Smooth muscle cell (in vitro differentiated cells): ENCODE results near the gene EHF. TPM values are rescaled to one million over a fixed set of nuclear protein-coding genes. Genes with fewer than 3 reads are reported as not detected.
A peak's percentile ranks its signal among the peaks of the same experiment; 100 is the strongest.

Experiments
- DNase-seq: peaks from one replicate; lab custom pipeline; 2025; ENCODE audit not compliant: unreplicated experiment; lab: John Stamatoyannopoulos, UW
- H2AFZ ChIP-seq: fragments of 200-600 bp; sonication (generic); 2 replicates; pipeline ENCODE4 v1.6.0; 2016; ENCODE audit warnings: antibody characterized with exemption, low read depth, mild to moderate bottlenecking
- H3F3A ChIP-seq: fragments of 200-600 bp; sonication (generic); 2 replicates; pipeline ENCODE4 v1.6.0; 2017; ENCODE audit warnings: antibody characterized with exemption, low read depth
- H3K27ac ChIP-seq: fragments of 200-600 bp; sonication (generic); 2 replicates; pipeline ENCODE4 v1.5.1; 2016; ENCODE audit warnings: low read depth, mild to moderate bottlenecking
- H3K27me3 ChIP-seq: fragments of 200-600 bp; sonication (generic); 2 replicates; pipeline ENCODE4 v1.6.1; 2016; ENCODE audit warnings: low read depth, mild to moderate bottlenecking
- H3K36me3 ChIP-seq: fragments of 200-600 bp; sonication (generic); 2 replicates; pipeline ENCODE4 v1.5.1; 2016; ENCODE audit warnings: low read depth
- H3K4me1 ChIP-seq: fragments of 200-600 bp; sonication (generic); 2 replicates; pipeline ENCODE4 v1.5.1; 2016; ENCODE audit warnings: low read depth
- H3K4me2 ChIP-seq: fragments of 200-600 bp; sonication (generic); 2 replicates; pipeline ENCODE4 v1.6.0; 2016; ENCODE audit warnings: mild to moderate bottlenecking
- H3K4me3 ChIP-seq: fragments of 200-600 bp; sonication (generic); 2 replicates; pipeline ENCODE4 v1.5.1; 2016; ENCODE audit warnings: mild to moderate bottlenecking
- H3K79me2 ChIP-seq: fragments of 200-600 bp; sonication (generic); 2 replicates; pipeline ENCODE4 v1.6.0; 2016; ENCODE audit warnings: low read depth, mild to moderate bottlenecking
- H3K9ac ChIP-seq: fragments of 200-600 bp; sonication (generic); 2 replicates; pipeline ENCODE4 v1.6.0; 2016; ENCODE audit warnings: low read depth
- H3K9me3 ChIP-seq: fragments of 200-600 bp; sonication (generic); replicated peaks from 2 replicates; pipeline ENCODE4 v1.5.1; 2016; ENCODE audit warnings: low read depth
- H4K20me1 ChIP-seq: fragments of 200-600 bp; sonication (generic); 2 replicates; pipeline ENCODE4 v1.6.0; 2016; ENCODE audit warnings: low read depth
- CTCF ChIP-seq: fragments of 200-600 bp; sonication (generic); IDR thresholded peaks from 2 replicates; pipeline ENCODE4 v1.5.1; 2017; ENCODE audit warnings: borderline replicate concordance, mild to moderate bottlenecking, antibody characterized with exemption; ENCODE audit not compliant: insufficient read depth, poor library complexity, severe bottlenecking
- WGBS: methylation state at CpG from one replicate; pipeline ENCODE4 v1.1.7; 2016; ENCODE audit warnings: low lambda C conversion rate; 5-methylcytosine and 5-hydroxymethylcytosine counted together
- polyA plus RNA-seq: library from polyadenylated mRNA; unstranded; fragments of >200 nt; fragmentation: Nextera tagmentation; extraction: Ambion mirVana; gene quantifications from 2 replicates; pipeline ENCODE4 v1.2.1, GENCODE V29; 2016
- total RNA-seq: library from RNA; depleted of rRNA; stranded (reverse); fragments of >200 nt; gene quantifications from 2 replicates; pipeline ENCODE4 v1.2.3, GENCODE V29; 2014

EHF gene
- total and polyA plus RNA-seq, 2 experiments from 2014 or later = 0.63 to 1.7 TPM

- H3K4me3 ChIP-seq = no peak overlapping the region
- no peaks in the 10 kb centered on the region for H3K27me3 ChIP-seq
- DNase-seq = no peak
- H3F3A ChIP-seq = no peaks in the 10 kb centered on the region
- no peak overlapping the region for H3K27ac ChIP-seq
- no peak overlapping the region for H2AFZ ChIP-seq
- H3K79me2 ChIP-seq = no peaks in the 10 kb centered on the region
- H4K20me1 ChIP-seq = no peaks in the 10 kb centered on the region
- H3K9me3 ChIP-seq = no peaks in the 10 kb centered on the region
- no peak for TF ChIP-seq CTCF
- H3K4me1 ChIP-seq = peaks cover 21% of the 10 kb centered on the region
- no peak overlapping the region for H3K4me2 ChIP-seq
- WGBS = 64% methylated on average over 3 of the region's 3 CpGs
- H3K36me3 ChIP-seq = no peaks in the 10 kb centered on the region
- no peak overlapping the region for H3K9ac ChIP-seq
These were observed 30.7 kb downstream of the EHF start for GRCh38 chr11:34651551-34651950.

- no peak for TF ChIP-seq CTCF
- no peak for DNase-seq
- Histone ChIP-seq H3K9me3 (no peaks in the 10 kb centered on the region), H3K4me3 (no peak overlapping the region), H3K79me2 (no peaks in the 10 kb centered on the region), H4K20me1 (no peaks in the 10 kb centered on the region), H3F3A (no peaks in the 10 kb centered on the region), H3K27me3 (no peaks in the 10 kb centered on the region), H3K4me1 (peaks cover 21% of the 10 kb centered on the region), H3K27ac (no peak overlapping the region), H3K9ac (no peak overlapping the region), H2AFZ (no peak overlapping the region), H3K4me2 (no peak overlapping the region), H3K36me3 (no peaks in the 10 kb centered on the region)
- WGBS = 86% methylated on average over 6 of the region's 6 CpGs
These were observed 31.5 kb downstream of the EHF start for GRCh38 chr11:34652191-34652973.

- Histone ChIP-seq H3K4me1 (peaks cover 21% of the 10 kb centered on the region), H3K9ac (no peak overlapping the region), H3K27ac (peak overlapping the region; percentile 89), H3F3A (no peaks in the 10 kb centered on the region), H3K36me3 (no peaks in the 10 kb centered on the region), H2AFZ (no peak overlapping the region), H3K9me3 (no peaks in the 10 kb centered on the region), H3K27me3 (no peaks in the 10 kb centered on the region), H4K20me1 (no peaks in the 10 kb centered on the region), H3K4me3 (no peak overlapping the region), H3K79me2 (no peaks in the 10 kb centered on the region), H3K4me2 (peak overlapping the region; percentile 41)
- WGBS = 84% methylated on average over 3 of the region's 3 CpGs
- TF ChIP-seq CTCF = no peak
- DNase-seq = no peak
These were observed 32.1 kb downstream of the EHF start for GRCh38 chr11:34653031-34653430.
